ENCODE measurements around the gene KRT10.

KRT10 gene

GRCh38 chr17:40795019-40795667 is 27.3 kb downstream of the KRT10 start:
- no peak overlapping the region for H3K4me3 ChIP-seq (ENCODE audit: low read depth, low read length)
- TF ChIP-seq CTCF (IDR thresholded peaks at IDR 0.05; ENCODE audit: borderline replicate concordance, insufficient read depth, low read depth, low read length): no peak

GRCh38 chr17:40794466-40794865 is 27.9 kb downstream of the KRT10 start:
- no peak overlapping the region for H3K4me3 ChIP-seq (ENCODE audit: low read depth, low read length)
- TF ChIP-seq CTCF (IDR thresholded peaks at IDR 0.05; ENCODE audit: borderline replicate concordance, insufficient read depth, low read depth, low read length): no peak

- no peak overlapping the region for H3K4me3 ChIP-seq (ENCODE audit: low read depth, low read length)
- TF ChIP-seq CTCF (IDR thresholded peaks at IDR 0.05; ENCODE audit: borderline replicate concordance, insufficient read depth, low read depth, low read length): no peak
Measured at GRCh38 chr17:40793832-40794231, 28.6 kb downstream of the KRT10 start.

GRCh38 chr17:40791787-40792436 is 30.5 kb downstream of the KRT10 start:
- H3K4me3 ChIP-seq (ENCODE audit: low read depth, low read length): no peak overlapping the region
- peak; percentile 41; the same call in 1 of the 2 replicates for TF ChIP-seq CTCF (IDR thresholded peaks at IDR 0.05; ENCODE audit: borderline replicate concordance, insufficient read depth, low read depth, low read length)

- no peak for TF ChIP-seq CTCF (IDR thresholded peaks at IDR 0.05; ENCODE audit: borderline replicate concordance, insufficient read depth, low read depth, low read length)
- no peak overlapping the region for H3K4me3 ChIP-seq (ENCODE audit: low read depth, low read length)
Measured at GRCh38 chr17:40791111-40791510, 31.3 kb downstream of the KRT10 start.

- H3K4me3 ChIP-seq (ENCODE audit: low read depth, low read length): no peak within 1 kb of the TSS
Measured at GRCh38 chr17:40782450-40782849, 40.0 kb downstream of the KRT10 start, which contains the start of gene KRT27. Gene KRT27 (minus strand): TSS chr17:40782550. CDS start chr17:40782493, 57 bp downstream.

More at GRCh38 chr17:40782450-40782849, 40.0 kb downstream of the KRT10 start, which contains the start of gene KRT27:
- no peak for TF ChIP-seq CTCF (IDR thresholded peaks at IDR 0.05; ENCODE audit: borderline replicate concordance, insufficient read depth, low read depth, low read length)

Measured in GM12875 (cell line).